IMR-90 (cell line): ENCODE results near the gene TSPEAR. TPM values are rescaled to one million over a fixed set of nuclear protein-coding genes. Genes with fewer than 3 reads are reported as not detected.

ENCODE experiments used
- ATAC-seq: fragments of 200-7000 bp; cut with Tn5 transposase; 2 replicates; pipeline ENCODE4 v1.9.1; 2020; ENCODE audit warnings: low read depth, mild to moderate bottlenecking, moderate library complexity
- BruUV-seq: library from RNA; stranded (reverse); fragments of 400-500 nt; replicated peaks from 2 replicates; lab custom pipeline; 2021; lab: Mats Ljungman, UMichigan
- CTCF ChIA-PET: fragments of 300-600 bp; formaldehyde crosslinking; extraction: SDS; loops from one replicate; lab custom pipeline; 2021; ENCODE audit warnings: antibody characterized with exemption; lab: Yijun Ruan, JAX
- POLR2A ChIA-PET: fragments of 300-600 bp; sonication (Branson Sonifier 250); formaldehyde crosslinking; loops from one replicate; lab custom pipeline; 2022; ENCODE audit warnings: antibody characterized with exemption; ENCODE audit not compliant: unreplicated experiment; lab: Charles Lee
- DNase-seq: peaks from one replicate; pipeline ENCODE4 v3.0.0; 2013
- H2AFZ ChIP-seq: replicated peaks from 2 replicates; pipeline ENCODE3; 2013; ENCODE audit warnings: low read length, mild to moderate bottlenecking; ENCODE audit not compliant: poor library complexity
- H2AK5ac ChIP-seq: 2 replicates; pipeline ENCODE4 v1.6.1; 2013; ENCODE audit warnings: low read depth, low read length, inconsistent platforms
- H2AK9ac ChIP-seq: replicated peaks from 2 replicates; pipeline ENCODE3; 2013; ENCODE audit warnings: mild to moderate bottlenecking, low read depth, low read length, moderate library complexity; ENCODE audit not compliant: poor library complexity
- H2BK120ac ChIP-seq: 2 replicates; pipeline ENCODE4 v1.6.1; 2013; ENCODE audit warnings: low read depth, low read length, inconsistent platforms
- H2BK15ac ChIP-seq: 3 replicates; pipeline ENCODE4 v1.6.1; 2013; ENCODE audit warnings: low read depth, low read length, inconsistent platforms
- H2BK20ac ChIP-seq: 2 replicates; pipeline ENCODE4 v1.6.1; 2013; ENCODE audit warnings: low read depth, mild to moderate bottlenecking, inconsistent platforms, low read length, moderate library complexity
- H2BK5ac ChIP-seq: 2 replicates; pipeline ENCODE4 v1.6.1; 2013; ENCODE audit warnings: mild to moderate bottlenecking, low read depth, low read length, inconsistent platforms; ENCODE audit not compliant: poor library complexity, severe bottlenecking
- H3K14ac ChIP-seq: replicated peaks from 2 replicates; pipeline ENCODE4 v1.6.1; 2013; ENCODE audit warnings: low read depth, low read length, inconsistent platforms
- H3K18ac ChIP-seq: 2 replicates; pipeline ENCODE4 v1.6.1; 2013; ENCODE audit warnings: low read depth, low read length, control low read depth
- H3K23ac ChIP-seq: 2 replicates; pipeline ENCODE4 v1.6.1; 2013; ENCODE audit warnings: low read depth, low read length, inconsistent platforms
- H3K27ac ChIP-seq: 2 replicates; pipeline ENCODE4 v1.5.1; 2013; ENCODE audit warnings: mild to moderate bottlenecking, control low read depth, low read length; ENCODE audit not compliant: insufficient read depth
- H3K27me3 ChIP-seq: 2 replicates; pipeline ENCODE4 v1.6.1; 2013; ENCODE audit warnings: low read length; ENCODE audit not compliant: control insufficient read depth, insufficient read depth
- H3K36me3 ChIP-seq: 2 replicates; pipeline ENCODE4 v1.6.1; 2013; ENCODE audit warnings: low read length, mixed read lengths; ENCODE audit not compliant: control insufficient read depth, insufficient read depth
- H3K4ac ChIP-seq: 2 replicates; pipeline ENCODE4 v1.6.1; 2013; ENCODE audit warnings: low read depth, low read length, inconsistent platforms
- H3K4me1 ChIP-seq: 2 replicates; pipeline ENCODE4 v1.6.1; 2013; ENCODE audit warnings: low read length, mixed read lengths; ENCODE audit not compliant: control insufficient read depth, insufficient read depth
- H3K4me2 ChIP-seq: 2 replicates; pipeline ENCODE4 v1.6.1; 2013; ENCODE audit warnings: low read depth, mild to moderate bottlenecking, control low read depth, low read length, moderate library complexity
- H3K4me3 ChIP-seq: 2 replicates; pipeline ENCODE4 v1.5.1; 2013; ENCODE audit warnings: low read depth, mild to moderate bottlenecking, control low read depth, low read length, moderate library complexity; ENCODE audit not compliant: insufficient read depth
- H3K56ac ChIP-seq: 2 replicates; pipeline ENCODE4 v1.6.1; 2013; ENCODE audit warnings: low read length, inconsistent platforms; ENCODE audit not compliant: insufficient read depth; ENCODE audit errors: extremely low read depth
- H3K79me1 ChIP-seq, 2 experiments: 2 replicates each; pipeline ENCODE4 v1.6.1; 2013; ENCODE audit warnings: low read length in 2 of 2, inconsistent platforms in 1 of 2, low read depth in 1 of 2
- H3K9ac ChIP-seq: 2 replicates; pipeline ENCODE4 v1.6.1; 2013; ENCODE audit warnings: low read depth, low read length, control low read depth
- H3K9me1 ChIP-seq: 2 replicates; pipeline ENCODE4 v1.6.1; 2013; ENCODE audit warnings: low read length, inconsistent platforms; ENCODE audit not compliant: insufficient read depth
- H3K9me3 ChIP-seq: 2 replicates; pipeline ENCODE4 v1.6.1; 2013; ENCODE audit warnings: low read length; ENCODE audit not compliant: control insufficient read depth, insufficient read depth
- H4K20me1 ChIP-seq: 2 replicates; pipeline ENCODE4 v1.6.1; 2013; ENCODE audit warnings: low read length, inconsistent platforms; ENCODE audit not compliant: insufficient read depth
- H4K5ac ChIP-seq: 2 replicates; pipeline ENCODE4 v1.6.1; 2013; ENCODE audit warnings: mild to moderate bottlenecking, low read depth, low read length, control low read depth
- H4K8ac ChIP-seq, 2 experiments: 2 replicates each; pipeline ENCODE4 v1.6.1; 2013; ENCODE audit warnings: low read depth in 2 of 2, low read length in 2 of 2, control low read depth in 1 of 2, inconsistent platforms in 1 of 2
- H4K91ac ChIP-seq: 2 replicates; pipeline ENCODE4 v1.6.1; 2013; ENCODE audit warnings: low read depth, low read length, inconsistent platforms; ENCODE audit not compliant: insufficient read depth
- CHD1 ChIP-seq: IDR thresholded peaks from 2 replicates; pipeline ENCODE4 v1.6.1; 2012; ENCODE audit warnings: low read depth, low read length, improper control_type of control experiment
- CTCF ChIP-seq: conservative IDR thresholded peaks from 2 replicates; pipeline ENCODE4 v1.5.1; 2012; ENCODE audit warnings: mild to moderate bottlenecking, low read depth, low read length, improper control_type of control experiment
- ELK1 ChIP-seq: fragments of 150-350 bp; IDR thresholded peaks from 2 replicates; pipeline ENCODE4 v1.6.1; 2016; ENCODE audit warnings: low read depth, mild to moderate bottlenecking, low read length, moderate library complexity, borderline replicate concordance
- FOS ChIP-seq: fragments of 150-350 bp; IDR thresholded peaks from 2 replicates; pipeline ENCODE4 v1.6.1; 2016; ENCODE audit warnings: low read depth, low read length
- MAFK ChIP-seq: IDR thresholded peaks from 2 replicates; pipeline ENCODE4 v1.6.1; 2012; ENCODE audit warnings: low read depth, low read length, improper control_type of control experiment
- MAZ ChIP-seq: IDR thresholded peaks from 2 replicates; pipeline ENCODE4 v1.6.1; 2012; ENCODE audit warnings: low read depth, mild to moderate bottlenecking, low read length, improper control_type of control experiment, moderate library complexity, borderline replicate concordance
- MXI1 ChIP-seq: IDR thresholded peaks from 2 replicates; pipeline ENCODE4 v1.6.1; 2012; ENCODE audit warnings: low read depth, mild to moderate bottlenecking, low read length, moderate library complexity, borderline replicate concordance
- NFE2L2 ChIP-seq: fragments of 150-350 bp; IDR thresholded peaks from 2 replicates; pipeline ENCODE4 v1.6.1; 2016; ENCODE audit warnings: low read depth, mild to moderate bottlenecking, low read length
- POLR2A ChIP-seq: IDR thresholded peaks from 2 replicates; pipeline ENCODE4 v1.6.1; 2012; ENCODE audit warnings: mild to moderate bottlenecking, low read depth, low read length
- RAD21 ChIP-seq: IDR thresholded peaks from 2 replicates; pipeline ENCODE4 v1.6.1; 2012; ENCODE audit warnings: low read length, improper control_type of control experiment
- USF2 ChIP-seq: fragments of 150-350 bp; IDR thresholded peaks from 2 replicates; pipeline ENCODE4 v1.6.1; 2017; ENCODE audit warnings: mild to moderate bottlenecking, antibody characterized with exemption, low read length, low read depth
- WGBS, 2 experiments: methylation state at CpG; one replicate each; pipeline versions ENCODE4 v1.1.5 to v1.1.7; 2013; ENCODE audit warnings: missing lambda C conversion rate in 2 of 2; ENCODE audit not compliant: insufficient read length in 1 of 2; ENCODE audit errors: extremely low coverage in 2 of 2; 5-methylcytosine and 5-hydroxymethylcytosine counted together
- dilution Hi-C: fragments of 300-500 bp; cut with HindIII; formaldehyde crosslinking; loops from one replicate; pipeline ENCODE4 v1.14.3; 2018; ENCODE audit warnings: low sequenced_read_pairs; ENCODE audit not compliant: unreplicated experiment
- in situ Hi-C: fragments of 300-500 bp; cut with MboI; formaldehyde crosslinking; loops from 3 replicates; pipeline ENCODE4 v1.14.3; 2019; ENCODE audit warnings: low sequenced_read_pairs, inconsistent platforms, mixed read lengths
- intact Hi-C: fragments of 100-400 bp; cut with micrococcal nuclease; formaldehyde crosslinking; loops from 2 replicates; pipeline ENCODE4 v1.10.0; 2022
- polyA plus RNA-seq, 3 experiments: library from polyadenylated mRNA; depleted of rRNA; stranded (reverse); fragments of >200 nt; gene quantifications; 2 replicates each; pipeline ENCODE4 v1.2.3, GENCODE V29; 2012; ENCODE audit warnings: low replicate concordance in 1 of 3
- total RNA-seq: library from RNA; depleted of rRNA; stranded (reverse); fragments of >200 nt; gene quantifications from 2 replicates; pipeline ENCODE4 v1.2.3, GENCODE V29; 2012

Gene TSPEAR
- total and polyA plus RNA-seq, 2 of the 4 experiments (the other 2 are of a cell fraction) = not detected

GRCh38 chr21:44657635-44658540, 53.5 kb downstream of the TSPEAR start, which contains the start of gene KRTAP12-3 (continued):
- no peak for TF ChIP-seq NFE2L2
- no peak for TF ChIP-seq CHD1

- H4K20me1 ChIP-seq = no peaks in the 10 kb centered on the region
- no peak overlapping the region for H3K18ac ChIP-seq
- H2BK5ac ChIP-seq = no peak overlapping the region
- intact Hi-C loops = loop anchor here (10.0 kb wide), 1 partner anchor 58 kb away; the partner anchor contains the start of gene TSPEAR
- H3K56ac ChIP-seq = no peak overlapping the region
- no peak overlapping the region for H2BK120ac ChIP-seq
- H2AFZ ChIP-seq = no peak overlapping the region
- no peak overlapping the region for H3K4me2 ChIP-seq
- POLR2A ChIA-PET = no interaction called here
- peaks cover 2% of the 10 kb centered on the region; the same call in 1 of the 2 replicates for H3K27me3 ChIP-seq
- no CpG with 5 or more reads among the region's 1 CpG for WGBS, 2 experiments
- no peak overlapping the region for H3K4me3 ChIP-seq
- no peak overlapping the region for H2BK20ac ChIP-seq
- no peaks in the 10 kb centered on the region for H3K36me3 ChIP-seq
- H2AK9ac ChIP-seq = no peak overlapping the region
- no peak overlapping the region for H2AK5ac ChIP-seq
- H3K4ac ChIP-seq = no peak overlapping the region
- no peak overlapping the region for H4K8ac ChIP-seq
- no peak overlapping the region for H3K23ac ChIP-seq
- no peak overlapping the region for H4K5ac ChIP-seq
- no peak overlapping the region for H3K9ac ChIP-seq
- no TSS peak for BruUV-seq
- CTCF ChIA-PET = no interaction called here
- no peaks in the 10 kb centered on the region for H3K4me1 ChIP-seq
- in situ Hi-C loops = no loop called here
- H3K9me1 ChIP-seq = no peaks in the 10 kb centered on the region
- H2BK15ac ChIP-seq = no peak overlapping the region
- DNase-seq = no peak
- no peak for TF ChIP-seq NFE2L2
- TF ChIP-seq POLR2A = no peak
- no peak for TF ChIP-seq MAZ
- TF ChIP-seq FOS = no peak
- TF ChIP-seq CHD1 = no peak
- no peak for TF ChIP-seq RAD21
- no peak for TF ChIP-seq CTCF
- TF ChIP-seq MAFK = no peak
- TF ChIP-seq ELK1 = no peak
- TF ChIP-seq USF2 = no peak
- no peak for TF ChIP-seq MXI1
- H4K91ac ChIP-seq = no peak overlapping the region
- ATAC-seq = no peak
- no peak overlapping the region for H3K14ac ChIP-seq
- no peak overlapping the region for H3K27ac ChIP-seq
- peaks cover 3% of the 10 kb centered on the region for H3K9me3 ChIP-seq
- dilution Hi-C loops = no loop called here
- no peaks in the 10 kb centered on the region for H3K79me1 ChIP-seq
These were observed 54.5 kb downstream of the TSPEAR start for GRCh38 chr21:44656868-44657267.
